Activated T-helper 1 cell treated with Interleukin-2 at 50 U/mL for 16 hours (primary cell): ENCODE data around the gene SLC25A42.
"Not testable (repeated sequence)": the region's sequence is repeated elsewhere in the genome, so short reads cannot be mapped to it uniquely, and the experiment has no call there.

Source experiments
- DNase-seq: peaks from one replicate; pipeline ENCODE4 v3.0.0-alpha.2; 2020; ENCODE audit warnings: low read depth

The SLC25A42 gene

GRCh38 chr19:19105365-19106055, 41.7 kb downstream of the SLC25A42 start:
- no peak for DNase-seq

GRCh38 chr19:19106056-19106551, 42.3 kb downstream of the SLC25A42 start:
- DNase-seq, result no peak

GRCh38 chr19:19106938-19107337, 43.1 kb downstream of the SLC25A42 start:
- DNase-seq, result not testable (repeated sequence)

- no peak for DNase-seq
Measured at GRCh38 chr19:19107654-19108053, 43.9 kb downstream of the SLC25A42 start.

- no peak for DNase-seq
Measured at GRCh38 chr19:19109601-19110000, 45.8 kb downstream of the SLC25A42 start.

GRCh38 chr19:19110410-19111135, 46.8 kb downstream of the SLC25A42 start:
- DNase-seq, result no peak

- no peak for DNase-seq
Measured at GRCh38 chr19:19111136-19111835, 47.5 kb downstream of the SLC25A42 start.

GRCh38 chr19:19111967-19112580, 48.3 kb downstream of the SLC25A42 start:
- DNase-seq, result no peak

- no peak for DNase-seq
Measured at GRCh38 chr19:19113040-19113626, 49.3 kb downstream of the SLC25A42 start.

- peak; percentile 15 for DNase-seq
Measured at GRCh38 chr19:19115954-19116353, 52.2 kb downstream of the SLC25A42 start.

GRCh38 chr19:19119325-19120237, 55.8 kb downstream of the SLC25A42 start:
- no peak for DNase-seq

- DNase-seq, result no peak
Measured at GRCh38 chr19:19120308-19121231, 56.8 kb downstream of the SLC25A42 start.

GRCh38 chr19:19121371-19121770, 57.6 kb downstream of the SLC25A42 start:
- DNase-seq, result no peak

GRCh38 chr19:19122902-19123301, 59.1 kb downstream of the SLC25A42 start:
- no peak for DNase-seq

GRCh38 chr19:19123386-19123785, 59.6 kb downstream of the SLC25A42 start:
- no peak for DNase-seq

GRCh38 chr19:19126102-19126501, 62.3 kb downstream of the SLC25A42 start:
- DNase-seq, result no peak

- no peak for DNase-seq
Measured at GRCh38 chr19:19131989-19132388, 68.2 kb downstream of the SLC25A42 start.

GRCh38 chr19:19132912-19133311, 69.1 kb downstream of the SLC25A42 start:
- DNase-seq, result no peak

- DNase-seq, result no peak
Measured at GRCh38 chr19:19133985-19134384, 70.2 kb downstream of the SLC25A42 start.

GRCh38 chr19:19134687-19135158, 70.9 kb downstream of the SLC25A42 start:
- no peak for DNase-seq
